OCI-LY7 (cell line): ENCODE data around the gene MEIG1. TPM values are rescaled to one million over a fixed set of nuclear protein-coding genes. Genes with fewer than 3 reads are reported as not detected.

Experiments
- BruUV-seq: library from RNA; stranded (reverse); fragments of 400-500 nt; replicated peaks from 2 replicates; lab custom pipeline; 2021; lab: Mats Ljungman, UMichigan
- CTCF ChIA-PET: fragments of 300-600 bp; sonication (Branson Sonifier 250); formaldehyde crosslinking; loops from one replicate; lab custom pipeline; 2022; ENCODE audit warnings: antibody characterized with exemption; ENCODE audit not compliant: unreplicated experiment; lab: Charles Lee
- POLR2A ChIA-PET: fragments of 300-600 bp; sonication (Branson Sonifier 250); formaldehyde crosslinking; loops from one replicate; lab custom pipeline; 2022; ENCODE audit warnings: antibody characterized with exemption; lab: Charles Lee
- DNase-seq: peaks from one replicate; pipeline ENCODE4 v3.0.0-alpha.2; 2015; ENCODE audit warnings: low spot score
- H2AFZ ChIP-seq: fragments of 200-600 bp; sonication (generic), shearing (Covaris generic); 2 replicates; pipeline ENCODE4 v1.6.1; 2014; ENCODE audit warnings: mild to moderate bottlenecking, antibody characterized with exemption, low read length, moderate library complexity
- H3K27ac ChIP-seq: fragments of 200-600 bp; sonication (generic); 2 replicates; pipeline ENCODE4 v1.5.1; 2014; ENCODE audit warnings: mixed run types, low read depth, mild to moderate bottlenecking, moderate library complexity, low read length, inconsistent platforms; ENCODE audit not compliant: poor library complexity, severe bottlenecking
- H3K36me3 ChIP-seq: fragments of 200-600 bp; sonication (generic); 2 replicates; pipeline ENCODE4 v1.6.1; 2014; ENCODE audit warnings: mild to moderate bottlenecking, antibody characterized with exemption, low read length, moderate library complexity, mixed read lengths; ENCODE audit not compliant: insufficient read depth
- H3K4me1 ChIP-seq: fragments of 200-600 bp; sonication (generic); 2 replicates; pipeline ENCODE4 v1.5.1; 2014; ENCODE audit warnings: mild to moderate bottlenecking, low read length; ENCODE audit not compliant: insufficient read depth, poor library complexity, severe bottlenecking
- H3K4me2 ChIP-seq: fragments of 200-600 bp; sonication (generic); 2 replicates; pipeline ENCODE4 v1.6.1; 2014; ENCODE audit warnings: mild to moderate bottlenecking, low read length
- H3K4me3 ChIP-seq: fragments of 200-600 bp; sonication (generic); 2 replicates; pipeline ENCODE4 v1.5.1; 2014; ENCODE audit warnings: mild to moderate bottlenecking, low read depth, low read length; ENCODE audit not compliant: poor library complexity, severe bottlenecking
- H3K79me2 ChIP-seq: fragments of 200-600 bp; sonication (generic); 2 replicates; pipeline ENCODE4 v1.6.1; 2016; ENCODE audit warnings: low read depth, mild to moderate bottlenecking, low read length, moderate library complexity, mixed read lengths; ENCODE audit not compliant: insufficient read depth
- H3K9me2 ChIP-seq: fragments of 200-600 bp; sonication (generic); 2 replicates; pipeline ENCODE4 v1.6.1; 2016; ENCODE audit warnings: mild to moderate bottlenecking, low read length, mixed read lengths; ENCODE audit not compliant: insufficient read depth
- H3K9me3 ChIP-seq: fragments of 200-600 bp; sonication (generic); 2 replicates; pipeline ENCODE4 v1.6.1; 2014; ENCODE audit warnings: mild to moderate bottlenecking, mixed run types, low read length, mixed read lengths
- H4K20me1 ChIP-seq: fragments of 200-600 bp; sonication (generic); 2 replicates; pipeline ENCODE4 v1.6.1; 2014; ENCODE audit warnings: mild to moderate bottlenecking, antibody characterized with exemption, low read length, moderate library complexity, mixed read lengths; ENCODE audit not compliant: insufficient read depth
- EZH2phosphoT487 ChIP-seq: fragments of 200-600 bp; sonication (generic); IDR thresholded peaks from 2 replicates; pipeline ENCODE4 v1.6.1; 2018; ENCODE audit warnings: low read depth, borderline replicate concordance, mild to moderate bottlenecking, mixed run types, antibody characterized with exemption, low read length, moderate library complexity, mixed read lengths
- intact Hi-C: fragments of 100-400 bp; cut with micrococcal nuclease; formaldehyde crosslinking; loops from one replicate; pipeline ENCODE4 v1.10.0; 2022; ENCODE audit not compliant: unreplicated experiment
- total RNA-seq, 2 experiments: library from RNA; depleted of rRNA in 1 of 2; stranded (reverse); fragments of >200 nt in 1 of 2; shearing (Covaris generic) in 1 of 2; gene quantifications; 2 replicates each; pipeline ENCODE4 v1.2.3, GENCODE V29; 2014 to 2022
- TF ChIP-seq, protein P1 (sequence below): fragments of 200-600 bp; sonication (generic); conservative IDR thresholded peaks from 2 replicates; pipeline ENCODE4 v1.5.1; 2014; ENCODE audit warnings: mild to moderate bottlenecking, antibody characterized with exemption, low read length, moderate library complexity, mixed read lengths

Gene MEIG1
- total RNA-seq, 2 experiments from 2014 or later, result 1.1 to 2.7 TPM

DNA sequence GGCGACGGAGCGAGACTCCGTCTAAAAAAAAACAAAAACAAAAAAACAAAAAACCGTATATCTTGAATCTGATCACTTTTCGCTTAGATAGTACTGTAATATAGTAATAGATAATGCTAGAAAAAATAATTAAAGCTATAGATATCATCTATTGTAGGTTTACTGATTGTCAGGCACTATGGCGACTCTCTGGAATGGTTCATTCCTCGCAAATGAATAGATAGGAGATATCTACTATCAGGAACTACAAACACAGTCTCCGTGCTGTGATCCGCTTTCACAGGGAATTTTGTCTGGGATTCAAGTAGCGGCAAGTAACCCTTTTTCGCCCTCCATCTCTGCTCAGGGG lies 342 bp upstream of the MEIG1 start:
- TF ChIP-seq, protein P1, sequence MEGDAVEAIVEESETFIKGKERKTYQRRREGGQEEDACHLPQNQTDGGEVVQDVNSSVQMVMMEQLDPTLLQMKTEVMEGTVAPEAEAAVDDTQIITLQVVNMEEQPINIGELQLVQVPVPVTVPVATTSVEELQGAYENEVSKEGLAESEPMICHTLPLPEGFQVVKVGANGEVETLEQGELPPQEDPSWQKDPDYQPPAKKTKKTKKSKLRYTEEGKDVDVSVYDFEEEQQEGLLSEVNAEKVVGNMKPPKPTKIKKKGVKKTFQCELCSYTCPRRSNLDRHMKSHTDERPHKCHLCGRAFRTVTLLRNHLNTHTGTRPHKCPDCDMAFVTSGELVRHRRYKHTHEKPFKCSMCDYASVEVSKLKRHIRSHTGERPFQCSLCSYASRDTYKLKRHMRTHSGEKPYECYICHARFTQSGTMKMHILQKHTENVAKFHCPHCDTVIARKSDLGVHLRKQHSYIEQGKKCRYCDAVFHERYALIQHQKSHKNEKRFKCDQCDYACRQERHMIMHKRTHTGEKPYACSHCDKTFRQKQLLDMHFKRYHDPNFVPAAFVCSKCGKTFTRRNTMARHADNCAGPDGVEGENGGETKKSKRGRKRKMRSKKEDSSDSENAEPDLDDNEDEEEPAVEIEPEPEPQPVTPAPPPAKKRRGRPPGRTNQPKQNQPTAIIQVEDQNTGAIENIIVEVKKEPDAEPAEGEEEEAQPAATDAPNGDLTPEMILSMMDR, result no peak
- no peak for TF ChIP-seq EZH2phosphoT487
- no TSS peak for BruUV-seq
- DNase-seq, result no peak
- H3K4me1 ChIP-seq, result peaks cover 44% of the 10 kb centered on the region
- peak overlapping the region; percentile 84 for H2AFZ ChIP-seq
- no peaks in the 10 kb centered on the region for H3K9me3 ChIP-seq
- CTCF ChIA-PET, result interaction anchor here (0.7 to 1.5 kb wide), 2 partner anchors 13 to 411 kb away, joined by 5 to 6 read pairs; no protein-coding TSS in a partner anchor
- H3K9me2 ChIP-seq, result no peaks in the 10 kb centered on the region
- peak overlapping the region; percentile 94 for H3K27ac ChIP-seq
- H3K4me2 ChIP-seq, result peak overlapping the region; percentile 94
- intact Hi-C loops, result loop anchor here (10.0 kb wide), 1 partner anchor 1614 kb away; the partner anchor contains the start of gene SEPHS1
- no peaks in the 10 kb centered on the region for H3K36me3 ChIP-seq
- POLR2A ChIA-PET, result interaction anchor here (0.6 to 4.0 kb wide), 10 partner anchors 9 to 451 kb away, joined by 3 to 23 read pairs (median 3); partner anchors contain the start of genes CDNF, HSPA14, MSANTD7 and SUV39H2
- H3K79me2 ChIP-seq, result no peaks in the 10 kb centered on the region
- peak overlapping the region; percentile 76 for H3K4me3 ChIP-seq
- no peaks in the 10 kb centered on the region for H4K20me1 ChIP-seq

DNA sequence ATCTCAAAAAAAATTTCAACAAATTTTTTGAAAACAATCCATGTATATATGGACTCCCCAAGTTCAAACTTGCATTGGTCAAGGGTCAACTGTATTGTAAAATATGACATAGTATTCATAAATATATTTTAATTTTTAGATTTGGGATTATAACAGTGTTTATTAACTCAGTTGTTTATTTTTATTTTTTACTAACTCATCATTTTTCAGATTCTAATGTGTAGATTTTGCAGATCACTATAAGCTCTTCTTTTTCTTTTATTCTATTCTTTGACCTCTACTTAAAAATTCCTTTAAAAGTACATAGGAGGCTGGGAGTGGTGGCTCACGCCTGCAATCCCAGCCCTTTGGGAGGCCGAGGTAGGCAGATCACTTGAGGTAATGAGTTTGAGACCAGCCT lies 8.7 kb downstream of the MEIG1 start:
- intact Hi-C loops, result no loop called here
- CTCF ChIA-PET, result no interaction called here
- DNase-seq, result no peak
- no peak for TF ChIP-seq EZH2phosphoT487
- TF ChIP-seq, protein P1, result no peak
- H3K4me3 ChIP-seq, result no peak overlapping the region
- no peaks in the 10 kb centered on the region for H3K36me3 ChIP-seq
- no peak overlapping the region for H2AFZ ChIP-seq
- no peaks in the 10 kb centered on the region for H3K79me2 ChIP-seq
- H3K4me1 ChIP-seq, result no peaks in the 10 kb centered on the region
- no peaks in the 10 kb centered on the region for H3K9me2 ChIP-seq
- POLR2A ChIA-PET, result interaction anchor here (0.6 kb wide), 1 partner anchor 145 kb away, joined by 3 read pairs; no protein-coding TSS in a partner anchor
- no peak overlapping the region for H3K4me2 ChIP-seq
- no peaks in the 10 kb centered on the region for H3K9me3 ChIP-seq
- H3K27ac ChIP-seq, result no peak overlapping the region
- no TSS peak for BruUV-seq
- no peaks in the 10 kb centered on the region for H4K20me1 ChIP-seq

DNA sequence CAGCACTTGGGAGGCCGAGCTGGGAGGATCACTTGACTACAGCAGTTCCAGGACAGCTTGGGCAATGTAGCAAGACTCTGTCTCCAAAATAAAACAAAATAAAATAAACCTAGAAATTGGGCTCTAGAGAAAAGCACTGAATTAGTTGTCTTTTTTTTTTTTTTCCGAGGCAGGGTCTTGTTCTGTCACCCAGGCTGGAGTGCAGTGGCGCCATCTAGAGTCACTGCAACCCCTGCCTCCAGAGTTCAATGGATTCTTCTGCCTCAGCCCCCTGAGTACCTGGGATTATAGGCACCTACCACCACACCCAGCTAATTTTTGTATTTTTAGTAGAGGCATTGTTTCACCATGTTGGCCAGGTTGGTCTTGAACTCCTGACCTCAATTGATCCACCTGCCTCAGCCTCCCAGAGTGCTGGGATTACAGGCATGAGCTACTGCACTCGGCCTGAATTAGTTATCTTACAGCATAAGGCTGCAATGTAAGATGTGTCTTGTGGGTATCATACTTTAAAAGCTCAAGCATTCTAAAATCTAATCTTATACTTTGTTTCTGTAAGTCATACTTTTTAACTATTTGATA lies 12.8 kb downstream of the MEIG1 start:
- Histone ChIP-seq H4K20me1 (no peaks in the 10 kb centered on the region), H3K27ac (no peak overlapping the region), H3K4me1 (no peaks in the 10 kb centered on the region), H3K36me3 (no peaks in the 10 kb centered on the region), H3K9me3 (no peaks in the 10 kb centered on the region), H3K79me2 (no peaks in the 10 kb centered on the region), H2AFZ (peak overlapping the region; percentile 49), H3K4me2 (no peak overlapping the region), H3K4me3 (no peak overlapping the region), H3K9me2 (no peaks in the 10 kb centered on the region)
- CTCF ChIA-PET, result interaction anchor here (0.8 to 1.2 kb wide), 3 partner anchors 13 to 134 kb away, joined by 3 to 5 read pairs (median 4); partner anchors contain the start of genes CDNF, HSPA14, MEIG1 and MSANTD7
- TF ChIP-seq, protein P1, result peak; percentile 93
- TF ChIP-seq EZH2phosphoT487, result no peak
- no TSS peak for BruUV-seq
- POLR2A ChIA-PET, result interaction anchor here (0.6 kb wide), 1 partner anchor 130 kb away, joined by 3 read pairs; no protein-coding TSS in a partner anchor
- intact Hi-C loops, result loop anchor here (2.0 to 10.0 kb wide), 3 partner anchors 135 to 787 kb away; partner anchors contain the start of genes CDNF, HSPA14 and MSANTD7
- peak; percentile 65 for DNase-seq
